ENCODE data around the gene ID1.

DNA sequence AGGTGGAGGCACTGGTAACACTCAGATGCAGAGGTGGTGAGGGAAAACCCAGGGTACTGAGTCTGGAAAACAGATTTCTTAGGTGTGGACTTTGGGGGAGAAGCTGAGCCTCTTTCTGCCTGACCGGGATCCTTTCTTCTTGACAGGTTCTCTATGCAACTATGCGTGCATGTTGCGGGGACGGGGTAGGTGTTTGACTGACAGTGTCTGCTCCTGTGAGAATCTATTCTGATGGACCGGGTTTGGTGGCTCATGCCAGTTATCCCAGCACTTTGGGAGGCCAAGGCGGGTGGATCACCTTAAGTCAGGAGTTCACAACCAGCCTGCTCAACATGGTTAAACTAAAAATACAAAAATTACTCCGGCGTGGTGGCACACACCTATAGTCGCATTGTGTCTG lies 27.9 kb upstream of the ID1 start:
- TF ChIP-seq ZNF263 (CRISPR knock-in tag; IDR thresholded peaks at IDR 0.05; ENCODE audit: low read depth) (no peak), MYBL2 (CRISPR knock-in tag; IDR thresholded peaks at IDR 0.05) (no peak), CREM (CRISPR knock-in tag; IDR thresholded peaks at IDR 0.05) (no peak), ZNF121 (CRISPR knock-in tag; IDR thresholded peaks at IDR 0.05) (no peak)
- TF ChIP-seq, protein P1, sequence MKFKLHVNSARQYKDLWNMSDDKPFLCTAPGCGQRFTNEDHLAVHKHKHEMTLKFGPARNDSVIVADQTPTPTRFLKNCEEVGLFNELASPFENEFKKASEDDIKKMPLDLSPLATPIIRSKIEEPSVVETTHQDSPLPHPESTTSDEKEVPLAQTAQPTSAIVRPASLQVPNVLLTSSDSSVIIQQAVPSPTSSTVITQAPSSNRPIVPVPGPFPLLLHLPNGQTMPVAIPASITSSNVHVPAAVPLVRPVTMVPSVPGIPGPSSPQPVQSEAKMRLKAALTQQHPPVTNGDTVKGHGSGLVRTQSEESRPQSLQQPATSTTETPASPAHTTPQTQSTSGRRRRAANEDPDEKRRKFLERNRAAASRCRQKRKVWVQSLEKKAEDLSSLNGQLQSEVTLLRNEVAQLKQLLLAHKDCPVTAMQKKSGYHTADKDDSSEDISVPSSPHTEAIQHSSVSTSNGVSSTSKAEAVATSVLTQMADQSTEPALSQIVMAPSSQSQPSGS (CRISPR knock-in tag; IDR thresholded peaks at IDR 0.05; ENCODE audit: borderline replicate concordance, low read depth), result no peak
- TF ChIP-seq, protein P2, sequence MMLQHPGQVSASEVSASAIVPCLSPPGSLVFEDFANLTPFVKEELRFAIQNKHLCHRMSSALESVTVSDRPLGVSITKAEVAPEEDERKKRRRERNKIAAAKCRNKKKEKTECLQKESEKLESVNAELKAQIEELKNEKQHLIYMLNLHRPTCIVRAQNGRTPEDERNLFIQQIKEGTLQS (CRISPR knock-in tag; conservative IDR thresholded peaks at IDR 0.05), result no peak

Measured in WTC11 (cell line).